ENCODE measurements around the gene RBBP8. TPM values are rescaled to one million over a fixed set of nuclear protein-coding genes. Genes with fewer than 3 reads are reported as not detected.
"Not testable (repeated sequence)": the region's sequence is repeated elsewhere in the genome, so short reads cannot be mapped to it uniquely, and the experiment has no call there.

The RBBP8 gene
- polyA plus RNA-seq (ENCODE audit: insufficient read depth in 1 of 5, insufficient read length in 5 of 5, low replicate concordance in 1 of 5): 10 to 100 TPM; 24.4 to 36.4 (median 32.0) TPM
- long read RNA-seq, donor 1, partial matches to known transcripts: 0 of 3 reads
- long read RNA-seq, donor 1, other reads (novel, unspliced or antisense): 0 of 3 reads
- long read RNA-seq, donor 2, partial matches to known transcripts: 0 of 2 reads
- long read RNA-seq, donor 2, other reads (novel, unspliced or antisense): 0 of 2 reads
- long read RNA-seq, donor 3, partial matches to known transcripts: 0 of 1 reads
- long read RNA-seq, donor 3, other reads (novel, unspliced or antisense): 0 of 1 reads
- long read RNA-seq, donor 4: 0 reads
- long read RNA-seq, donor 5, partial matches to known transcripts: 5 of 8 reads
- long read RNA-seq, donor 5, other reads (novel, unspliced or antisense): 0 of 8 reads
- long read RNA-seq, donor 6, partial matches to known transcripts: 0 of 2 reads
- long read RNA-seq, donor 6, other reads (novel, unspliced or antisense): 0 of 2 reads
- long read RNA-seq, donor 7, partial matches to known transcripts: 0 of 2 reads
- long read RNA-seq, donor 7, other reads (novel, unspliced or antisense): 0 of 2 reads
- long read RNA-seq, donor 8: 0 reads

DNA sequence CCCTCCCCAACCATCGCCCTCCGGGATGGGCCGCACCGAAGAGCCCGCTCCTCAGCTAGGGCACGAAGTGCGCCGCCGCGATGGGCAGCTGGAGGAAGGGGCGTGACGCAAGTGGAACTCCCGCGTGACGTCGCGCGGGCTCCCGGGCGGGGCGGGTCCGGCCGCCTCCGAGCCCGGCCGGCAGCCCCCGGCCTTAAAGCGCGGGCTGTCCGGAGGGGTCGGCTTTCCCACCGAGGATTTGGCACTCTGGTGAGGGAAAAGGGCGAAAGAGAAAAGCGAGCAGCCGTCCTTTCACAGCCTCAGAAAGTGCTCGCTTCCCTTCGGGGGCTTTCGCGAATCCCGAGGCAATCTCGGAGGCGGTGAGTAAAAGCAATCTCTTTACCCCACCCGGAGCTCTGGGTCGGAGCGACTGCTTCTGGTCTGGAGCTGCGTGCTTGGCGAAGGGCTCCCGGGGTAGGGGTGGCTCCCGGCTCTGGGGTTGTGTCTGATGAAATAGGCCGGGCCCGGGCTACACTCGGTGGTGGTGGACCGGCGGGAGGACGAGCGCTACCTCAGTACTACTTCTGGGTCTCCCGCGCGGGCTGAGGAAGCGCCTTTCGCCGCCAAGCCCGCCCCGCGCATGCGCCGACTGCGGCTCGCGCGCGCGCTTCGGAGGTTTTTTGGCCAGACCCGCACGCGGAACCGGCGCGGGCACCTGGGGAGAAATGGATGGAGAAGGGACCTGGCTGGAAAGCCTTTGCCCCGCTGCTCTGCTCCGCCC, at the start of gene RBBP8:
TSS of gene RBBP8 (plus strand) at position 123 of the 760 bp plus-strand sequence. CDS start 3,524 bp downstream, outside the sequence.
- DNase-seq: peak; percentile 88 to 91

DNA sequence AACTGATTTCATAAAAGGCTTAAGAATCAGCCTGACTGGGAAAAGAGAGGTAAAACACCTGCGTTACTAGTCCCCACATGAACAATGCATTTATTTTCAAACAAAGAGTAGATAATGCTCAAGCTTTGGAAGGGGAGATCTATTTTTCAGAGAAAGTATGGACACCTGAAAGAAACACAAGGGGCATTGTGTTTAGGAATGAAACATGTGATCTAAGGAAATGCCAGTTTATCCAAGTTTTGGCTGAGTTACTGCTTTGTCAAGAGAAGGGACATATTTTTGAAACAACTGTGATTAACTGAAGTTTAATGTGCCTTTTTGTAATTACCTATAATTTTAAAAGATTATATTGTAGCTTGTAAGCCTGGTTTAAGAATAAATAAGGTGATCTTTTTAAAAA, 49.3 kb upstream of the RBBP8 start:
- DNase-seq: no peak

DNA sequence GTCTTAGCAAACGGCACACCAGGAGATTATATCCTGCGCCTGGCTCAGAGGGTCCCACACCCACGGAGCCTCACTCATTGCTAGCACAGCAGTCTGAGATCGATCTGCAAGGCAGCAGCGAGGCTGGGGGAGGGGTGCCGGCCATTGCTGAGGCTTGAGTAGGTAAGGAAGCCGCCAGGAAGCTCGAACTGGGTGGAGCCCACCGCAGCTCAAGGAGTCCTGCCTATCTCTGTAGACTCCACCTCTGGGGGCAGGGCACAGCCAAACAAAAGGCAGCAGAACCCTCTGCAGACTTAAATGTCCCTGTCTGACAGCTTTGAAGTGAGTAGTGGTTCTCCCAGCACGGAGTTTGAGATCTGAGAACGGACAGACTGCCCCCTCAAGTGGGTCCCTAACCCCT, 47.4 kb upstream of the RBBP8 start:
- not testable (repeated sequence) for DNase-seq

DNA sequence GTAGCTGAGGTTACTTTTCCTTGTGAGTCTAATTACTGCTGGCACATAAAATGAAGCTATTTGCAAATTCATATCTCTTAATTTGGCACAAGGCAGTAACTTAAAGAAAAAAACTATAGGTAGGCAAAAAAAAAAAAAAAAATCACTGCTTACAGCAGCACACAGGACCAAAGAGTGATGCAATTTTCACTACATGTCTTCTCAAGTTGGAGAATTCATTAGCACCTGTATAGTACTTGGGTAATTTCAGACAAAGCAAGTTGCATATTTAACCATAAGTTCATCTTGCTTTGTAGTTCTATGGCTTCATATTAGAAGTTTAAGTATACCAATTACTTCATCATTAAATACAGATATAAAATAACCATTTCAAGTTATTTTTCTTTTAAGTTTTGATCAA, 33.7 kb upstream of the RBBP8 start:
- no peak for DNase-seq

DNA sequence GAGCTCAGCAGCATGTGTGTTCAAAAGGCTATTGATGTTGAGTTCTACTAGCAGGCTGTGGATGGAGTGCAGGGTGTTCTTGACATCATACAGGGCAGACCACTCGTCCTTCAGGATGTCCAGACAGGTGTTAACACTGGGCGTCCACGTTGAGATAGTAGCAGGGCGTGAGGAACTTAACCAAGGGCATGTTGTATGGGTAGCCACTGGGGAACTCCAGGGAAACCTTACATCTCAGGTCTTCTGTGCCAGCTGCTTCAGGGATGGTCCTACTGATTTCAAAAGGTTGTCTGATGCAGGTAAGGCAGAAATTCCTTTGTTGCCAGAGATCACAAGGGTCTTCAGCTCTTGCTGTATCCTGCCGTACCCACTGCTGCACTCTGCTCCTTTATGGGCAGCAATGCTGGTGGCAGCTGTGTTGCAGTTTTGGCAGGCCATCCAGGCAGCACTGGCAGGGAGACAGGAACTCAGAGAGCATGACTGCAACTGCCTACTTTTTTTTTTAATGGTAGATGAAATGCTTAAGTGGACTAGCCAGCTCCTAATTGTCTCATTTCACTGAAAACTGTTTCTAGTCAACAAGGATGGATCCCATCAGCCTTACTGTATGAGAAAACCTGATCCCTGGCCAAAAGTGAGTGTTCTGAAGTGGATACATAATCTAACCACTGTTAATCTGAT, 32.4 kb upstream of the RBBP8 start:
- peak in 1 of 2 donors; percentile 43 for DNase-seq

DNA sequence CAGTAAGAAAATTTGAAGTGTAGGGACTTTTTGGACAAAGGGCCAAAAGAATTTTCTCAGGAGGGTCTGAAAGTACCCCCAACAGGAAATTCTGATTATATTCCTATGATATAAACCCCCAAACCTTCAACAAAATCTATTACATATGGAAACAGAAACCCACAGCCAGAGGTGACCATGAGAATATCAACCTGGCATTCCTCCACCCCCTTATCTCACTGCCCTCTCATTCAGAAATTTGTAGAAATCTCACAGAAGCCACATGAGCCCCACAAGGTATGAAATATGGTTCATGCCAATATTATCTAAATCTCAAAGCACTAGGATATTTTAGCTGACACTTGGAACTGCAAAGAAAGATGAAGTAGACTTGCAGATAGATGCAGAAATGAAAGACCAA, 31.0 kb upstream of the RBBP8 start:
- DNase-seq: no peak

DNA sequence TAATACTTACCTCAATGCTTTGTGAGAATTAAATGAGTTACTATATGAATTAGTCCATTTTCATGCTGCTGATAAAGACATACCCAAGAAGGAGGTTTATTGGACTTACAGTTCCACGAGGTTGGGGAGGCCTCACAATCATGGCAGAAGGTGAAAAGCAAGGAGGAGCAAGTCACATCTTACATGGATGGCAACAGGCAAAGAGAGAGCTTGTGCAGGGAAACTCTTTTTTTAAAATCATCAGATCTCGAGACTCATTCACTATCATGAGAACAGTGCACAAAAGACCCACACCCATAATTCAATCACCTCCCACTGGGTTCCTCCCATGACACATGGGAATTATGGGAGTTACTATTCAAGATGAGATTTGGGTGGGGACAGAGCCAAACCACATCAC, 29.9 kb upstream of the RBBP8 start:
- DNase-seq: not testable (repeated sequence)

DNA sequence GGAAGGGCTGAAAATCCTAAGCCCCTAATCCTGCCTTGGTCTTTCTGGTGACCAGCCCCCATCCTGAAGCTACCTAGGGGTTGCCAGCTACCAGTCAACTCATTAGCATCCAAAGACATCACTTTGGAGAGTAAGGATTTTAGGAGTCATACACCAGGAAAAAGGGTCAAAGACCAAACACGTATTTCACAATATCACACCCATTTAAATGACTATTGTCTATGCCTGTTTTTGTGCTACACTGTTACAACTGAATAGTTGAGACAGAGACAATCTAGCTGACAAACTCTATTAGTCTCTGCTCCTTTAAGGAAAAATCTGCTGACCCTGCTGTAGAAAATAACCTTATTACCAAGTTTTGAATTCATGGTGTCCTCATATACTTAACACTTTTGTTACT, 21.0 kb upstream of the RBBP8 start:
- DNase-seq: no peak

DNA sequence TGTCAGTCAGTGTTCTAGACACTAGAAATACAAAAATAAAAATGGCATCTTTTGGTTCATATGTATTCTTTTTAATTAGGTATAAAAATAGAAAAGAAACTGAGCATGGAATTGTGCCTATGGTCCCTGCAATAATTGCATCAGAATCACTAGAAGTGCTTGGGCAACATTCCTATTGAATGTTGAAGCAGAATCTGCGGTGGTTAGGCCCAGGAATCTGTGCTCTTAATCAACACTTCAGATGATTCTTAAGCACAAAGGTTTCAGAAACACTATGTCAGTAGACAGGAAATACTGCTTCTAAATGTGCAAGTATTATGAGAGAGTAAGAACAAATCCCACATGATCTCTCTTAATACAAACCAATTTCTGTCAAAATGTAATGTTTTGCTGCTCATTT, 20.3 kb upstream of the RBBP8 start:
- DNase-seq: no peak

DNA sequence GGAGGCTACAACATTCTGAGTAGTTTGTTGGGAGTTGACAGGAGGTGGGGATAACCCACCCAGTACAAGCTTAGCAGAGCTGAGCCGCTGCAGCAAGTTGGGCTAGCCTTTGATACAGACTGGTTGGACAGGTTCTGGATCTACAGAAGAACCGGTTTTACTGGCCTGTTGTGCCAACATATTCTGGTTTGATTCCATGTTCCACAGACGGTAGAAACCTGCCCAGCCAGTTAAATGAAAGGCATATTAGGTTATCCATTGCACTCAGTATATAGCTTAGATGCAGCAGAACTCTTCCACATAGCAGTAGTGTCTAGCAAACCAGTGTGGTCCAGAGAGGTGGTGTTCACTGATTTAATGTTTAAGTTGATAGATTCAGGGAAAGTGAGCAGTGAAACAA, 19.3 kb upstream of the RBBP8 start:
- DNase-seq: peak; percentile 69 to 71

DNA sequence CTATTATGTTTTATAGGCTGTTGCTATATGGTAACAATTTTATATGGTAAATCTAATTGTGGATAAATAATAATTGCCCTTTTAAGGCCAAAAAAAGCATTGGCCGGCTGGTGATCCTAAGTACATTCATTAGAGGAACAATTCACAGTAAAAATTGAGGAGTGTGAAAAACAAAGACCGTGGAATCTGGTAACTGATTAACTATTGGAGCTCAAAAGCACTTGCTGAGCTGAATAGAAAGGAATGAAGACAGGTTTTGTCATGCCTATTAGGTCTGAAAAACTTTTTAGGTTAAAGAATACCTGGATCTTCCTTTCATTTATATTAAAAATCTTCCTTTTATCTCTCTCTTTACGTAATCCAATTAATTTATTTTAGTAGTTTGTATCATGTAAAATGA, 18.5 kb upstream of the RBBP8 start:
- no peak for DNase-seq

DNA sequence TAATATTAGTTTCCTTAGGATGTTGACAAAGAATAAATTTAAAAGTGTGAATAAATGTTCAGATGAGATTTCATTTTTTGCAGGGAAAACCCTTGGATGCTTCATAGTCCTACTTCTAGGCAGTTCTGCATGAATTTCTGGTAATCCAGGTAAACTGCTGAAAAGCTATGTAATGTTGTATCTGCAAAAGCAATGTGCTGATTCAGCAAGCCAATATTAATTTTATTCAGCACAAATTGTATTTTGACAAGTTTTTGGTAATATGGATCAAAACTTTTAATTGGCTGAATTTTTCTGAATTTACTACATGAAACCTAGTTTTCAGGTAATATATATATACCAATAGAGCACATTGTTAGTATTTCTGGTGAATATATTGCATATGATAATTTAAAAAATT, 17.8 kb upstream of the RBBP8 start:
- DNase-seq: no peak

DNA sequence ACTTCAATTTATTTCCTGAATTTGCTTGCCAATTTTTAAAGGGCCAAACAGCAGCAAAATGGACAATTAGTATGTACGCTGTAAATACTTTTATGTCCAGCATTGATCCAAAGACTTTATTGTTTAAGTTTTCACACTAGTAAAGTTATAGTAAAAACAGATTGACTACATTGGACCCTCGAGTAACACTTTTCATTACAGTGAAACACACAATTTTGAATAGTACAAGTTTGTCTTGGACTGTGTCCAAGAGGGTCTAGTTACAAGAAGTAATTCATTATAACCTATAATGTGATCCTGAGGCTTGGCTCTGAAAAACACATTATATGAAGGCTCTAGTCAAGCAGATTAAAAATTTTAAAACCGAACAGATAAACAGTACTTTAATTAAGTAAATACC, 11.4 kb upstream of the RBBP8 start:
- no peak for DNase-seq

DNA sequence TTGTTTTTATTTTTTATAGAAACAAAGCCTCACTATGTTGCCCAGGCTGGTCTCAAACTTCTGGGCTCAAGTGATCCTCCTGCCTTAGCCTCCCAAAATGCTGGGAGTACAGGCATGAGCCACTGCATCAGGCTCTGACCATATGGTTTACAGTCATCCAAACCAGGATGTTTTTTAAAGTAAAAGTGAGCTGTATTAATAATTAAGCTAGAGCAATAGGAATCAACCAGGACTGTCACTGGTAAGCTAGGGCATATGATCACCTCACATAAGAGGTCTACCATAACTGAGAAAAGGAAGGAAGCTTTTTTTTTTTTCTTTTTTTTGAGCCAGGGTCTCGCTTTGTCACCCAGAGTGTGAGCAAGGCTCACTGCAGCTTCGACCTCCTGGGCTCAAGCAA, 8.5 kb upstream of the RBBP8 start:
- DNase-seq: no peak

DNA sequence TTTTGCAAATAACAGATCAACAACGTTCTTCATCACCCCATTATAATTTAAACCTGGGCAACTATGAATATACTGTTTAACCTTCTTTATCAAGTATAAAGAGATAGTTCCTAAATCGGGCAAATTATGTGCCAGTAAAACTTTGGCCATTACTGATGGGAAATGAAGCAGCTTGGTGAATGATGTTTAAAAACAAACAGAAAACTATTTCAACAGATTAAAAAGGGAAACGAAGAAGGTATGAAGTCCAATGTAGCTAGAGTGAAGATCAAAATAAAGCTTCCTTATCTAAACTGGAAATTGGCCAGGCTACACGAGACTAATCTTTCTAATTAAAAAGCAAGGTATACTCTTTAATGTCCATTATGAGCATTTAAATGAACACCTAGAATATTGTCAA, 6.7 kb upstream of the RBBP8 start:
- no peak for DNase-seq

DNA sequence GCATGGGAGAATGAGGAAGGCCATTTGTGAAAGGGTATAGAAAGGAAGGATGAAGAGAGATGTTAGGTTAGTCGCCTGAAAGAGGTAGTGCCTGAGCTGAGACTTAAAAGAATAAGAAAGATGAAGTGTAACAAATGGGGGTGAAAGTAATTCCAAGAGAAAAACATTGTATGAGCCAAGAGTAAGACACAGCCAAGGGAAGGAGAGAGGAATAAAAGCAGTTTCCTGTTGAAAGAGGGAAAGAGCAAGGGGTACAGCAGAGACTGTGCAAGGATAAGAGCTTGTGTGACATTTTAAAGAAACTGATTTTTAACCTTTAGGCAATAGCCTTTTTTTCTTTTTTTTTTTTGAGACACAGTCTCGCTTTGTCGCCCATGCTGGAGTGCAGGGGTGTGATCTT, 4.8 kb upstream of the RBBP8 start:
- DNase-seq: no peak

DNA sequence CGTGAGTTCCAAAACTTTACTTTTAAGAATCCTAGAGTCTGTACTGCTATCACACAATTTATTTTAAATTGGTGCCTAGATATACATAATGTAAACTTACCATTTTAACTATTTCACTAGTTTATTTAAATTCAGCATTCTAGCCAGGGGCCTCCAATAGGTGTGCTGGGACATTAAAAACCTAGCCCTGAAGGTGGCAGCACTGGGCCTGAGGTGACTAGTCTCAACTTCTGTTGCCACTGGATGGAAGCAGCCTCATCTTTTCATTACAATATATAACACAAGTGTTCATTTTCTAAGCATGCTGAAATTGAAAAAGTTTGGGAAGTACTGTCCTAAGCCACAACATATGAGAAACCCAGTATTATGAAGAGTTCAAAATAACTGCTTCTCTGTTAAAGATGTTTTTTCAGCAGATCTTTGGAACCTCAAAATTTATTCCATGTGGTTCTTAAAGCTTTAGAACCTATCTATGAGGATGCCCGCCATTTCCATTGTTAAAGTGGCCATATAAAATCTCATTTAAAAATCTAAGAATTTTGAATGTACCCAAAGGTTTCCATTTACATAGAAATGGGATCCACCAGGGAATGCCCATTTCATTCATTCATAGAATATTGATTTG, 2.9 kb upstream of the RBBP8 start:
- no peak for DNase-seq

DNA sequence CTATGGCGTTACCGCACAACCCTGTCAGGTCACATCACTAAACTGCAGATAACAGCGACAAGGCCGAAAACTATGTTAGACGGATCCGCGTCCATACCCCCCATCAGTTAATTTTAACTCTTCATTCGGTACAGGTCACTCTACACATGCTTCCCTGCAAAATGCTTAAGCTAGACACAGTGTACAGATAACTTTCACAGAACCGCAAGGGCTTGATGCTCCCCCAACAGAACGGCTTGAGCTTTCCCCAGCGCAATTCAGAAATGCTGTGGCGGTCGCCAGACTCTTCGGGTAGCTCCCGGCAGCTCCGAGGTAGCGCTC, 283 bp upstream of the RBBP8 start:
- DNase-seq: no peak

DNA sequence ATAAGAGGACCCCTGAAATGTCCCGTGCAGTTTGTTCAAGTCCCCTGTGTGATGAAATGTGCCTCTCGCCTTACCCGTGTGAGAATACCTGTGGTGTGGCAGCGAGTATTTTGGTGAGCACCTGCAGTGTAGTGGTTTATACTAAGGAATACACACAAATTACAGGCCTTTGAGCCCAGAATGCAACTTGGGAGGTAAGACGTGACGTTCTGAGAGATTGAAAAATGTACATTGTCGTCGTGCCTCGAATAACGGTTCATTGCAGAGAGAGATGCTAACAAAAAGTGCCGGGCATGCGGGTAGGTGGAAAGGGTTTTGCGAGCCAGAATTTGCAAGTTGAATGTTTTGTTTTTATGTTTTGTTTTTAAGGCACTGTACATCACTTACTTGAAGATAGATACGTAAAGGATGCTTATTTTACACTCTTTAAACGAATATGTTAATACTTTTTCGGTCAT, 867 bp downstream of the RBBP8 start:
- DNase-seq: no peak

DNA sequence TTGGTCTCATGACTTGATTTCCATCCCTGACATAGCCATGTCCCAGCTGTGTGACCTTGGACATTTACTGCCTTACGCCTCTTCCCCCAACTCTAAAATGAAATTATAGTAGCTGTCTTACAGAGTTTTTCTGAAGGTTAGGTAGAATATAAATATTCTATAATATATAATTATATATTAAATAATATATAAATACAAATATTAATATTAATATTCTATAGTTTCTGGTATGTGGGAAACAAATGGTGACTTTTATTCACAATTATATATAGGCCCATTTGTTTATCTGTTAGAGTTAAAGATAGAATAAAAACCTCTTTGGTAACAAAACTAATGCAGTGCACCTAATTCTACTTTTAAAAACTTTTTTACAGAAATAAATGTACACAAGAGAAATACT, 1.7 kb downstream of the RBBP8 start:
- DNase-seq: no peak

DNA sequence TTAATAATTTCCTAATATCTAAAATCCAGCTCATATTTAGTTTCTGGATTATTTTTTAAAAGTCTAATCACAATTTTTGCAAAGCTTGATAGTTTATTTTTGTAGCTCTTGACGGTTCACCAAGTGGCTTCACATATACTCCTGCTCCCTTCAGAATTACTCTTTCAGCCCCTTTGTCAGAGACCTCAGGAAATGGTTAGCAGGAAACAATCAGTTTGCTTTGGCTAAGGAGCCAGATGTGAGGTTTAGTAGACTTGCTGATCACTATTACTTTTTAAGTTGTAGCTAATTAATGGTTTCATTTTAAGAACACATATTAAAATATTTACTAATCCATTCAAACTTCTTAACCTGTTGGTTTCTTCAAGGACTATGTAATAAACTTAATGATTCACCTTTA, 2.3 kb downstream of the RBBP8 start:
- no peak for DNase-seq

DNA sequence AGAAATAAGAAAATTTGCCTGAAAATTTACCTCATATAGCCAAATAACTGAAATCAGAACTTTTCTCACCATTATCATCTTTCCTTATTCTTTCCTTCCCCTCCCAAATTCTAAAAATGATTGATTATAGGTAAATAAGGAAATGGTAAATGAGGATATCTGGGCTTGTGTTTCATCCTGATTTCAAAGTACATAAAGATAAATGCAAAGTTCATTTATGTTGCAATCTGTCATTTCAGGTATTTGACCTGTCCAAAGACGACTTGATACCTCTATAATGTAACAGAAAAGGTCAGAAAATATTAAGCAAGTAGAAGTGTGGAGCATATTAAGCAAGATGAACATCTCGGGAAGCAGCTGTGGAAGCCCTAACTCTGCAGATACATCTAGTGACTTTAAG, 3.4 kb downstream of the RBBP8 start:
- DNase-seq: no peak

Data from right lung (tissue), 10 donors.